Skeletal muscle cell (primary cell): ENCODE measurements around the gene BEST4.
"Not testable (repeated sequence)": the region's sequence is repeated elsewhere in the genome, so short reads cannot be mapped to it uniquely, and the experiment has no call there.

ENCODE experiments used
- DNase-seq: peaks from one replicate; pipeline ENCODE4 v3.0.0-alpha.2; 2010; ENCODE audit warnings: low read depth
- H3K4me3 ChIP-seq: 2 replicates; pipeline ENCODE4 v1.5.1; 2011; ENCODE audit warnings: low read depth, mild to moderate bottlenecking, control low read depth, low read length, moderate library complexity

BEST4 gene

DNA sequence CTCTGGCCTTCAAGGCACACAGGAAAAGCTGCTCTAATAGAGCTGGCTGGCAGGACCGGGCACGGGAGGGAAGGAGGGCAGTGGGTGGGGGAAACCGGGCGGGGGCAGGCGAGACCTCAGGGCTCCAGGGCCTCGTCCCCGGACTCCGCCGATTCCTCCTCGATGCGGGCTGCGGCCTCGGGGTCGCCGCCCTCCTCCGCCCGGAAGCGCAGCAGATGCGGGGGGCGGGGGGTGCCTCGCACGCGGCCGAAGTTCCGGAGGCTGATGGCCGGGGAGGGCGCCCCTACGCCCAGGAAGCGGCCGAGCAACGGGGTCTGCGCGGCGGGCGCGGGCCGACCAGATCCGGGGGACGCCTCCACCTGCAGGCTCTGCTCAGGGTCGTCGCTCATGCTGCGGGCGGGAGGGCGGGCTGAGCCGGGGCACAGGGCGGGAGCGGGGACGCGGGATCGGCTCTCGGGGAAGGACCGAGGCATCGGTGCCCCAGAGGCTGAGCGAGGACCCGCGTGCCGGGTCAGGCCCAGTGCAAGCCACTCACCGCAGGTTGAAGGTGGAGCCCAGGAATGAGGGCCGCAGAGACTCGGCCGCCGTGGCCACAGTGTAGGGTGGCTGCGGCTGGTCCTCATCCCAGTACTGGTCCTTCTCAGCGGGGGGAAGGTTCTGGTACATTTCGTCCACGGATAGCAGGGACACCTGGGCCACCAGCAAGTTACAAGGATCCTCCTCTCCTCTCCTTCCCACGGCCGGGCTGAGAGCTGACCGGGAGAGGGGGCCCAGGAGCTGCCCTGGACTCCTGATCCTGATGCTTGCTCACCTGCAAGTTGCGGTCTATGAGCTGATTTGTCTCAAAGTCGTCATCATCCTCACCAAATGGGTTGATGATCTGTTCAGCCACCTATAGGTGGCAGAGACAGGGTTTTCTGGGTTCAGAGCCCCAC is 3.6 kb downstream of the BEST4 start:
- H3K4me3 ChIP-seq: peak overlapping the region; percentile 31
- no peak for DNase-seq

DNA sequence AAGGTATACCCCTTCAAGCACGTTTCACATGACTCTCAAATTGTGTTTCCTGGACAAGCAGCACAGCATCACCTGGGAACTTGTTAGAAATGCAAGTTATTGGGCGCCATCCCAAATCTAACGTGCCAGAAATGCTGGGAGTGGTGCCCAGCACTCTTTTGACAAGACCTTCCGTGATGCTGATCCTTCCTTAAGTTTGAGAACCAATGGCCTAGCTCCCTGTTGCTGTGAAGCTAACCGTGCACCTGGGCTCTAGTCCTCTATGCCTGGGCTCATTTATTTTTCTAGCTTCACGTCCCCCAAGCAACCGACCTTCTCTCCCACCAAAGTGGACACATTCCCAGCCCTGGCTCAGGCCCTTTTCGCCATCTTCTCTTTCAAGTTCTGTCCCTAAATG is 4.3 kb downstream of the BEST4 start:
- peak overlapping the region; percentile 31 for H3K4me3 ChIP-seq

DNA sequence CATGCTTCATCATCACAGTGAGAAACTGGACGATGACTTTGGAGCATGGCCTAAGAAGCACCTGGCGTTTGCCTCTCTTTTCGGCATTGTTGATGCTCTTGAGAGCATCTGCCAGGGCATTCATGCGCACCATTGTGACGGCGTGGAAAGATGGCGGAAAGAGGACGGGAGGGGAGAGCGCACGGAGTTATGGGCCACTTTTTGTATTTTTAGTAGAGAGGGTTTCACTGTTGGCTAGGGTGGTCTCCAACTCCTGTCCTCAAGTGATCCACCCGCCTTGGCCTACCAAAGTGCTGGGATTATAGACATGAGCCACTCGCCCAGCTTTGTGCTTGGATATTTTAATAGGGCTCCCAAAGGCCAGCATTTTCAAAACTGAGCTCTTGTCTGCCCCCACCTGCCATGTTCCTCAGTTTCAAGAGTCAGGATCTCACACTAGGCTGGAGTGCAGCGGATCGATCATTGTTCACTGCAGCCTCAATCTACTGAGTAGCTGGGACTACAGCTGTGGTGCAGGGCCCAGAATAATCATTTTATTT is 7.3 kb downstream of the BEST4 start:
- no peak overlapping the region for H3K4me3 ChIP-seq
- no peak for DNase-seq

More for the DNA sequence above, 4.3 kb downstream of the BEST4 start:
- DNase-seq: no peak

DNA sequence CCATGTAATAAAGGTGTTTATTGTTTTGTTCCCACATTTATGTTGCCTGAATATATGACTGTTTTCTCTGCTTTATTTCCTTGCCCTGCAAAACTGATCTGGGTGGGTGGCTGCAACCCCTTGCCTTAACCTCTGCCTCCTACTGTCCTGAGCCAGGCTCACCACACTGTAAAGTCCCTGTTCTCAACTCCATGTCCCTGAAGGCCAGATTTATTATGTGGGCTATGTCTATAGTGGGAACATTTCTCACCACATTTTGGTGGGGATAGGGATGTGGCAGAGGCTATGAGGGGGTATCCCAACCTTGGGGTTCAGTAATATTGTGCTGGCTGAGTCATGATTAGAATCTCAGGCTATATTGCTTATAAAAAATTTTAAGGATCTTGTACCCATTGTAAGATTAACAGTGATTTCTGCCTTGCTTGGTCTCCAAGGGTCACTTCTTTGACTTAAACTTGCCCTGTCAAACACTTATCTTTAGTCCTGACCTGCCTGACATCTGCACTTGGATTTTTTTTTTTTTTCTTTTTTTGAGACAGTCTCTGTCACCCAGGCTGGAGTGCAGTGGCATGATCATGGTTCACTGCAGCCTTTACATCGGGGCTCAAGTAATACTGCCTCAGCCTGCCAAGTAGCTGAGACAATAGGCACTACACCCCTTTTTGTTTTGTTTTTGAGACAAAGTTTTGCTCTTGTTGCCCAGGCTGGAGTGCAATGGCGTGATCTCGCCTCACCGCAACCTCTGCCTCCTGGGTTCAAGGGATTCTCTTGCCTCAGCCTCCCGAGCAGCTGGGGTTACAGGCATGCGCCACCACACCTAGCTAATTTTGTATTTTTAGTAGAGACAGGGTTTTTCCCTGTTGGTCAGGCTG is 9.0 kb downstream of the BEST4 start:
- no peak overlapping the region for H3K4me3 ChIP-seq
- no peak for DNase-seq

DNA sequence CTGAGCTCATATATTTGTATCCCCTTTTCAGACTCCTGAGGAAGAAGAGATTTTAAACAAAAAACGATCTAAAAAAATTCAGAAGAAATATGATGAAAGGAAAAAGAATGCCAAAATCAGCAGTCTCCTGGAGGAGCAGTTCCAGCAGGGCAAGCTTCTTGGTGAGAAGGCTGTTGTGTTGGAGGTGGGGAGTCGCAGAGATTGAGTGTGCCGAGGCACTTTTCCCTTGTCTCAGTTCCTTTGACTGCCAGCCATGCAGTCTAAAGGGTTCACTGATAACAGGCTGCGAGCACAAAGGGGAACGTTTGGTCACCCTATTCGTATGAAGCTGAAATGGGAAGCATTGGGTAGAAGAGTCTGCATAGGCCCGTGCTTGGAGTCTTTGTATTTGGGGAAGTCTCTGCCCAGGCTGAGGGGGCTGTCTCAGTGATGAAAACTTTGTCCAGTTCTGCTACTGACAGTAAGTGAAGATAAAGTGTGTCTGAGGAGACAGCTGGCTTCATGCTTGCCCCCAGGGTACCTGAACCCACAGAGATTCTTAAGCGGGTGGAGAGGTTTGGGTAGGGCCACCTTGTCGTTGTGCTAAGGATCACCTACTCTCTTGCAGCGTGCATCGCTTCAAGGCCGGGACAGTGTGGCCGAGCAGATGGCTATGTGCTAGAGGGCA is 9.9 kb downstream of the BEST4 start:
- no peak for DNase-seq
- peak overlapping the region; percentile 80 for H3K4me3 ChIP-seq

DNA sequence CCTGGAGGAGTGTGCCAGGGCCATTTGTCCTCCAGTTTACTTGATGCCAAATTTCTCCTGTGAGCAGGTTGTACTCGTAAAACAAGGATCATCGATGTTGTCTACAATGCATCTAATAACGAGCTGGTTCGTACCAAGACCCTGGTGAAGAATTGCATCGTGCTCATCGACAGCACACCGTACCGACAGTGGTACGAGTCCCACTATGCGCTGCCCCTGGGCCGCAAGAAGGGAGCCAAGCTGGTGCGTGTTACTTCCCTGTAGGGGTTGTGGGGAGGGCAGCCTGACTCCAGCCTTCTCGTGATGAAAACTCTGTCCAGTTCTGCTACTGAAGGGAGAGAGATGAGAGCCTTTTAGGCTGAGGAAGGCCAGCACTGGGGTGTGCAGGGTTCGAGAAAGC is 10.4 kb downstream of the BEST4 start:
- H3K4me3 ChIP-seq: peak overlapping the region; percentile 80
- no peak for DNase-seq

DNA sequence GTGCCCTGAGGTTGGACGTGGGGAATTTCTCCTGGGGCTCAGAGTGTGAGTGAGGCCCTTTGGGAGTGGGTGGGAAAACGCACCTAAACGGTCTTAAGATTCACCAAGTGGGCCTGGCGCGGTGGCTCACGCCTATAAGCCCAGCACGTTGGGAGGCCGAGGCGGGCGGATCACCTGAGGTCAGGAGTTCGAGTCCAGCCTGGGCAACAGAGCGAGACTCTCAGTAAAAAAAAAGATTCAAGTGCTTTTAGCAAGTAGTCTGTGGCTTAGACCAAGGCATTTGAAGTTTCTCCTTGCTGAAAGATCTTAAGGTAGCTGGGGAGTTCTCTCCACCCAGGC is 11.3 kb downstream of the BEST4 start:
- no peak for DNase-seq

DNA sequence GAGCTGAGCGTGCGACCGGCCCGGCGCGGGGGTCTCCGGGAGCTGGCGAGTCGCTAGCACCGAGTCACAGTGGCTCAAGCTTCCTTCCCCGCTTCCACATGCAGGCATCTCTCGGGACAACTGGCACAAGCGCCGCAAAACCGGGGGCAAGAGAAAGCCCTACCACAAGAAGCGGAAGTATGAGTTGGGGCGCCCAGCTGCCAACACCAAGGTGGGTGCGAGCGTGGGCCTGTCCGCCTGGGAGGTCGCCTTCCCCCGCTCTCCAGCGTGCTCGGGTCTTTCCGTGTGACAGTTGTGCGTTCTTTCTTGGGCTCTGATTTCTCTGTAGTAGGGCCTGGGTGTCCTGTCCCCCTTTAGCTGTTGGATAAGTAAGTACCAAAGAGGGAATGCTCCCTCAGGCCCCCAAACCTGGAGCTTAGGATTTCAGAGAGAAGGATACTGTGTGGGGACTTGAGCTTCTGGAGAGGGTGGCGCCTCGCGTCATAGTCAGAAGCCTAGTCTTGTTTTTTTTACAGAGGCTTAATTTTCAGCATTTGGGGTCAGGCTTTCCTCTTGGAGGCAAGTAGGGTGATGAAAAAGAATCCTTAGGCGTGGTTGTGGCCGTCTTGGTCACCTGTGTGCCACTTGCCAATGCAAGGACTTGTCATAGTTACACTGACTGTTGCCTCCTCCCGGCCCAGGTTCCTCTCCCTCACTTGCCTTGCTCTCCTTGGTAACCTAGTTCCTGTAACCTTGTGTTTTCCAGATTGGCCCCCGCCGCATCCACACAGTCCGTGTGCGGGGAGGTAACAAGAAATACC is 11.8 kb downstream of the BEST4 start:
- DNase-seq: no peak
- peak overlapping the region; percentile 80 for H3K4me3 ChIP-seq

More for the DNA sequence above, 11.3 kb downstream of the BEST4 start:
- H3K4me3 ChIP-seq: peak overlapping the region; percentile 80

DNA sequence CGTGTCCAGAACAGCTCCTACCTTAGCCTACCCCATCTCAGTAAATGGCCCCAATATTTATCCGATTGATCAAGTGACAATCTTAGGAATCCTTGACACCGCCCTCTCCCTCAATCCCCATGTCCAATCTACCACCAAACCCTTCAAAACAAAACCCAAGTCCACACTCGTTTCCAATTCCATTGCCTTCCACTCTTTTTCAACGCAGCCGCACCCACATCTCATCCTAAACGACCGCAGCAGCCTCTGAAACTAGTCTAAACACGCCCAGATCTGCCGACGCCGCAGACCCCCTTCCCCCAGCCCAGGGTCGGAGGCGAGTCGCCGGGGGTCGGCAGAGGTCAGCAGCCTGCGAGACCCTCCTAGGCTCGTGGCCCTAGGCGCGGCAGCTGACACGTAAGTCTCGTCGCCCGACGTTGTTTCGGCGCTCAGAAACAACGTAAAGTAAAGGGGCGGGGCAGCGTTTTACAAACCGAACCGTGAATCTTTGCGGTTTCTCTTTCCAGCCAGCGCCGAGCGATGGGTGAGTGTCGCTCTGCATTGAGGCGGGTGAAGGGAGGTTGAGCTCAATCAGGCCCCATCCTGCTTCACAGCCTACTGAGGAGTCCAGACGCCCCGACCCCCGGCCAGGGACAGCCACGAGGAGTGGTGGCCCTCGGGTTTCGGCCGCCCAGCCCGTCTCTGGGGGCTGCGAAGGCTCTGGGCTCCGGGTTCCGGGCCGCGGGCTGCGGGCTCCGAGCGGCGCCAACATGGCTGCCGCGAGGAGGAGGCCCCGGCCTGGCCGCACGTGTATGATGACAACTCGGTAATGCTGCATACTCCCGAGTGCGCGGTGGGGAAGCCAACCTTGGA is 12.7 kb downstream of the BEST4 start, which contains the start of gene RPS8:
RPS8 (plus strand) TSS at position 463 of the 852 bp plus-strand sequence; CDS start at position 520, 57 bp downstream.
- peak; percentile 73 for DNase-seq
- peak within 1 kb of the TSS; percentile 80 for H3K4me3 ChIP-seq

DNA sequence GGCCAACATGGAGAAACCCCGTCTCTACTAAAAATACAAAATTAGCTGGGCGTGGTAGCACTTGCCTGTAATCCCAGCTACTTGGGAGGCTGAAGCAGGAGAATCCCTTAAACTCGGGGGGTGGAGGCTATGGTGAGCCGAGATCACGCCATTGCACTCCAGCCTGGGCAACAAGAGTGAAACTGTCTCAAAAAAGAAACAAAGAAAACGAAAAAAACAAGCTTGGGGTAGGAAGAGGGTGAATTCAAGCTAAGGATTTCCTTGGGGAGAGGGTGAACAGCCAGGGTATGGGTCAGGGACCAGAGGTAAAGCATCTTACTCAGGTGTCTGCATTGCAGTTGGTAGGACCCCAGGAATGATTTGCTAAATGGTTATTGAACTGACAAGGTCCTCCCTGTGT is 21.5 kb downstream of the BEST4 start:
- DNase-seq: not testable (repeated sequence)

DNA sequence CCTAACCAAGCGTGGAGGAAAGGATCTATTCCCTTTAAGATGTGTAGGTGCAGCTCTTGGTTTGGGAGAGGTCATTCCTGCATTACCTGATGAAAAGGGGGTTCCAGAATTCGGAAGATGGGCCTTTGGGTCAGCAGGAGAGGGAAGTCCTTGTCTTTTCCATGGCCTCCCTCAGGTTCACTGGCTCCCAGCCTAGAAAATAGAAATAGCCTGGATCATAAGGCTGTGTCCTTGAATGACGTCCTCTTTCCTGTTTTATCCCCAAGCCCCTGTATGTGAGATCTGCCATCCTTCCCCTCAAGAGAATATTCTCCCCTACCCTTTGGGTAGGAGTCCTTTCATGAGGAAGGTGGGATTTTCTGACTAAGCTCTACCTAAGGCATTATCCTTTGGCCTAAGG is 27.1 kb downstream of the BEST4 start:
- no peak overlapping the region for H3K4me3 ChIP-seq
- no peak for DNase-seq

More for the DNA sequence above, 21.5 kb downstream of the BEST4 start:
- not testable (repeated sequence) for H3K4me3 ChIP-seq

DNA sequence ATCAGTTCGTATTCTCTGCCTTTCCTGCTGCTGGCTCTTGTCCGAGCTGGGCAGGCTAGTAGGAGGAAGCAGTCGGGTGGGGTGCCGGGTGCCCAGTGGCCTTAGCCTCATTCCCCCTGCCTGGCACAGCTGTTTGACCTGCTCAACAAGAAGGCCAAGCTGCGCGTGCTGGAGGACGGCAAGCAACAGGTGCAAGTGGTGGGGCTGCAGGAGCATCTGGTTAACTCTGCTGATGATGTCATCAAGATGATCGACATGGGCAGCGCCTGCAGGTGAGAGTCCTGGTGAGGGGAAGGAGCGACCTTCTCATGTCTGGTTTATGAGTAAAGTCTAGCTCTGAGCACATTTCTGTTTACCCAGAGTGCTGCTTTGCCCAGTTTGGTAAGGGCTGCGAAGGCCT is 28.9 kb downstream of the BEST4 start:
- H3K4me3 ChIP-seq: no peak overlapping the region
- no peak for DNase-seq

DNA sequence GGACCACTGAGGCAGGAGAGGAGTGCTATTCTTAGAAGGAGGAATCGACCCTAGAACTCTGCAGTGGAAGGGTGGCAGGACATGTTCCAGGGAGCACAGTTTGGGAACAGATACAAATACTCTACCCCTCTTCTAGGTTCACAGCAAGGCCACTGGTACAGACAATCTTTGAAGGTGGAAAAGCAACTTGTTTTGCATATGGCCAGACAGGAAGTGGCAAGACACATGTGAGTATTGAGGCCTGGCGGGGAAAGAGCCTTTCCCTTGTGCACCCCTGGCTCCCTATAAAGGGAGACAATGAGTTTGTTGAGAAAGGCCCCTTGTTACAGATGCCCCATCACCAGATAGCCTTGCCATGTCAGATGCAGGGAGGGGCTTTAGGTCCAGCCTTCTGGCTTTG is 30.6 kb downstream of the BEST4 start:
- DNase-seq: no peak
- no peak overlapping the region for H3K4me3 ChIP-seq

DNA sequence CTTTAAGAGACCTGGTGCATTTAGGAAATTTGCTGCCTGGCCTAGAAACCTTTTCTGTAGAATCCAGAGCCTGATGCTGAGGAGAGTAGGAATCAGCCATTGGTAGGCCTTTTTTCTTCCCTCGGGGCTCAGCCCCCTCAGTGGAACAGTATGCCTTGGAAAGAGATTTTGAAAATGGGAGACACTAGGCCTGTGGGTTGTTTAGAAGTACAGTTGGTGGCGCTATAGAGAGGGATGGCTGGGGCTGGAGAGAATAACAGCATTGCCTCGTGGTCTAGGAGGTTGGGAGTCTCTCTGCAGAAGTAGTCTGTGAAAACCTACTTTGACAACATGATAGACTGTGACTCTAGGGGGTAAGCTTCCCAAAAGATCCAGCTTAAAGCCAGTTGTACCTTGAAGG is 40.1 kb downstream of the BEST4 start:
- DNase-seq: no peak
- H3K4me3 ChIP-seq: no peak overlapping the region

DNA sequence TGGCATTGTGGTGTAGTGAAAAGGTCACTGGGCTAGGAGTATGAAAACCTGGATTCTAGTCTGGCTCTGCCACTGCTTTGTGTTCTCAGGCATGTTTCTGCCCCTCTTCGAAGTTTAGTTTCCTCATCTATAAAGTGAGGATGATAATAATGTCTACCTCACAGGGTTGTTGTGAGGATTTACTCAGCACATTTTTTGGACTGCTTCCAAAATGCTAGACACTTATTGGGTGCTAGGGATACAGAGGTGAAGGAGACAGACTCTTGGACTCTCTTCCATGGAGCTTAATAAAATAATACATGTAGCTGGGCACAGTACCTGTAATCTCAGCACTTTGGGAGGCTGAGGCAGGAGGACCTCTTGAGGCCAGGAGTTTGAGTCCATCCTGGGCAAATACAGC is 44.8 kb downstream of the BEST4 start:
- no peak overlapping the region for H3K4me3 ChIP-seq
- DNase-seq: no peak

DNA sequence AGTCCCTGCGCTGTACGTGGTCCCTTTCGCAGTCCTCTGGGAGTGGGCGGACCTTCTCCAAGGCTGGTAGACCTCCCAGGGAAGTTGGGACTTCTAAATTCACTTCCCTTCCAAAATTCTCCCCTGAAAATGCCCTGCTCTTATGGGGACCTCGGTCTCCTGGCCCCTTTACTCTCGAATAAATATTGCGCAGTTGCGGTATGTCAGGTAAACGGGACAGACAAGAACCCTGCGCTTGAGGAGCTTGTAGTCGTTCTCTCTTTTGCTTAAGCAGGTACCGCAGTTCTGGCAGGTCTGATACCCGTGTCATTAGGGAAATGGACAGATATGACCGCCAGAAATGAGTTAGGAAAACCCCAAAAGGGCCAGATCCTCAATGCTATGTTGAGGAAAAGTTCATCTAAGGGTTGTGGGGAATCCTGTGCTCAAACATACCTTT is 47.8 kb downstream of the BEST4 start:
- DNase-seq: no peak
- peak overlapping the region; percentile 74 for H3K4me3 ChIP-seq

DNA sequence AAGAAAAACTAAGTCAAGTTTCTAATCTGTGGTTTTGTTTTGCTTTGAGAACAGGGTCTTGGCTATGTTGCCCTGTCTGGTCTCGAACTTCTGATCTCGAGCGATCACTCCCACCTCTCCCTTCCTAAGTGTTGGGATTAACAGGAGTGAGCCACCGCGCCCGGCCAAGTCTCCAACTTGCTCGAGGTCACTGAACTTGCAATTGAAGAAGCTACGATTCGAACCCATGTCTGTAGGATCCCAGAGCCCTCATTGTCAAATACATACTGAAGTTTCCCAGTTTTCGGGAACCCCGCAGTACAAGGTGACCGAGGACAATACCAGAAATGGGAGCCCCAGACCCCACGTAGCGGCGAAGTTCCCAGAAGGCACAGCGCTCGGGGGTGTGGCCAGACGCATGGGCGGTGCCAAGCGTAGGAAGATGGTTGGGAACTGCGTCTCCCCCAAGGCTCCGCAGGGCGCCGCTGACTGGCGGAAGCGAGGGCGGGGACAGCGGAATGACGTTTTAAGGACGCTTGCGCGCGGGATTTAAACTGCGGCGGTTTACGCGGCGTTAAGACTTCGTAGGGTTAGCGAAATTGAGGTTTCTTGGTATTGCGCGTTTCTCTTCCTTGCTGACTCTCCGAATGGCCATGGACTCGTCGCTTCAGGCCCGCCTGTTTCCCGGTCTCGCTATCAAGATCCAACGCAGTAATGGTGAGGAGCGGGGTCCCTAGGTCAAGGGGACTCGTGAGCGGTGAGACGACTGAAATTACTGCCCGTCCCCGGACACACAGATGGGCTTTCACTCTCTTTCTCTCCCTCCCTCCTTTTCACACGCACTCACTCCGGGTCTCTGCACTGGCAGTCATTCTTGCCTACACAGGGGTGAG is 48.4 kb downstream of the BEST4 start, which contains the start of gene KIF2C:
KIF2C (plus strand) TSS at position 531 of the 872 bp plus-strand sequence; CDS start at position 627, 96 bp downstream.
- peak within 1 kb of the TSS; percentile 74 for H3K4me3 ChIP-seq
- peak; percentile 93 for DNase-seq
